GM18519 (cell line): ENCODE data around the gene APOBEC3G.
"Not testable (repeated sequence)": the region's sequence is repeated elsewhere in the genome, so short reads cannot be mapped to it uniquely, and the experiment has no call there.

Experiments
- ATAC-seq: cut with Tn5 transposase; IDR thresholded peaks from one replicate; pipeline ENCODE4 v1.9.1; 2021; ENCODE audit warnings: mild to moderate bottlenecking, moderate library complexity; ENCODE audit not compliant: unreplicated experiment, low FRiP score

APOBEC3G gene

DNA sequence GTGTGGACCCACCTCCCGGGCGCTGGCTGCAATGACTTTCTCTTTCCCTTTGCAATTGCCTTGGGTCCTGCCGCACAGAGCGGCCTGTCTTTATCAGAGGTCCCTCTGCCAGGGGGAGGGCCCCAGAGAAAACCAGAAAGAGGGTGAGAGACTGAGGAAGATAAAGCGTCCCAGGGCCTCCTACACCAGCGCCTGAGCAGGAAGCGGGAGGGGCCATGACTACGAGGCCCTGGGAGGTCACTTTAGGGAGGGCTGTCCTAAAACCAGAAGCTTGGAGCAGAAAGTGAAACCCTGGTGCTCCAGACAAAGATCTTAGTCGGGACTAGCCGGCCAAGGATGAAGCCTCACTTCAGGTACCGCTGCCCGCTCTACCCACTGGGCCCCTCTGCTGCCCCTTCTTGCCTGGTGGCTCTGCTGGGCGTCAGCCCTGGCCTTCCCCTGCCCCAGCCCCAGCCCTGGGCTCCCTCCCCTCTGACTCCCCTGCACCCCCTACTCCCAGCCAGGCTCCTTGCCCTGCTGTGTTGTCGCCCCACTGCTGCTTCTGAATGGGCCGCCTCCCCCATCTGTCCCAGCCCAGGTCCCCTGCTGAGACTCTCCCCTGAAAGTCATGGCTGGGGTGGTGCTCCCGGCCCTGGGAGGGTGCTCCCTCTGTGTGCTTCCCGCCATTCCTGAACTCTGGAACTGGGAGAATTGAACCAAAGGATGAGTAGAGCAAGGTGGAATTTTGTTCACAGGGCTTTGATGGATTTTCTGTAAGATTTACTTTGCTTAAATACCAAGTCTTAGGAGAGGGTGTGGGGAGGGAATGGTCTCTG, at the start of gene APOBEC3G:
Gene APOBEC3G, plus strand, starts transcription at position 250 of the 815 bp plus-strand sequence. Its CDS starts 87 bp downstream, at position 337.
- peak; percentile 58 for ATAC-seq

DNA sequence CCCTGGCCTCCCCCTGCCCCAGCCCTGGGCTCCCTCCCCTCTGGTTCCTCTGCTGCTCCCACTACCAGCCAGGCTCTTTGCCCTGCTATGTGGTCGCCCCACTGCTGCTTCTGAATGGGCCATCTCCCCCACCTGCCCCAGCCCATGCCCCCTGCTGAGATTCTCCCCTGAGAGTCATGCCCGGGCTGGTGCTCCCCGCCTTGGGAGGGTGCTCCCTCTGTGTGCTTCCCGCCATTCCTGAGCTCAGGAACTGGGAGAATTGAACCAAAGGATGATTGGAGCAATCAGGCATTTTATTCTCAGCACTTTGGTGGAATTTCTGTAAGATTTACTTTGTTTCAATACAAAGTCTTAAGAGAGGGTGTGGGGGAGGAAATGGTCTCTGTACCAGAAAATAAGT, 49.4 kb upstream of the APOBEC3G start:
- no peak for ATAC-seq

DNA sequence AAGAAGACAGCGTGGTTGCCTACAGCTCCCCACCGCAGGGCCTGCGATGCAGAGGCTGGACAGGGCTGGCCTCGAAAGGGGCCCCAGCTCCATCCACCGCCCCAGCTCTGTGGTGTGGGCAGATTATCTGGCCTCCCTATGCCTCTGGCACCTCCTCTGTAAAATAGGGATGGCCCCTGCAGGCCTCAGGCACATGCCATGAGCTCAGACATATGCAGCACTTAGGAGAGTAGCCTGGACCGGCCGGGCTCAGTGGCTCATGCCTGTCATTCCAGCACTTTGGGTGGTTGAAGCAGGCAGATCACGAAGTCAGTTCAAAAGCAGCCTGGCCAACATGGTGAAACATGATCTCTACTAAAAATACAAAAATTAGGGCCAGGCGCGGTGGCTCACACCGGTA, 48.8 kb upstream of the APOBEC3G start:
- no peak for ATAC-seq

DNA sequence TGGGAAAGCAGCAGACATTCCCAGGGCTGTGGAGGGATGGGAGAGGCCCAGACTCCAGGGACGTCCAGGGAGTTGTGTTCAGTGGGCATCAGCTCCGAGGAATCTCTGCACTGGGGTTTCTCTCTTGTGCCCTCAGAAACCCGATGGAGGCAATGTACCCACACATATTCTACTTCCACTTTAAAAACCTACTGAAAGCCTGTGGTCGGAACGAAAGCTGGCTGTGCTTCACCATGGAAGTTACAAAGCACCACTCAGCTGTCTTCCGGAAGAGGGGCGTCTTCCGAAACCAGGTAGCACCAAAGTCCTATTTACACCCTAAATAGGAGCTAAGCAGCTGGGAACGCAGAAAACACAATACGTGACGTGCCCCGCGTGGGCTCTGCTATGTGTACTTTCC, 47.8 kb upstream of the APOBEC3G start:
- ATAC-seq, result no peak

DNA sequence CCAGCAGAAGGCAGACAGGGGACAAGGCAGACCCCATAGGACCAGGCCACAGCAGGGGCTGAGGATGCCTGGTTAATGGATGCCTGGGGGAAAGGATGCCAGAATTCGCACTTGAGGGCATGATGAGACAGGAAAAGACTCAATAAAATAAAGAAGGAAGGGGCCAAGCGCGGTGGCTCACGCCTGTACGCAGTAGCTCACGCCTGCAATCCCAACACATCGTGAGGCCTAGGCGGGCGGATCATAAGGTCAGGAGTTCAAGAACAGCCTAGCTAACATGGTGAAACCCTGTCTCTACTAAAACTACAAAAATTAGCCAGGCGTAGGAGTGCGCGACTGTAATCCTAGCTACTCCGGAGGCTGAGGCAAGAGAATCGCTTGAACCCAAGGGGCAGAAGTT, 46.4 kb upstream of the APOBEC3G start:
- no peak for ATAC-seq

DNA sequence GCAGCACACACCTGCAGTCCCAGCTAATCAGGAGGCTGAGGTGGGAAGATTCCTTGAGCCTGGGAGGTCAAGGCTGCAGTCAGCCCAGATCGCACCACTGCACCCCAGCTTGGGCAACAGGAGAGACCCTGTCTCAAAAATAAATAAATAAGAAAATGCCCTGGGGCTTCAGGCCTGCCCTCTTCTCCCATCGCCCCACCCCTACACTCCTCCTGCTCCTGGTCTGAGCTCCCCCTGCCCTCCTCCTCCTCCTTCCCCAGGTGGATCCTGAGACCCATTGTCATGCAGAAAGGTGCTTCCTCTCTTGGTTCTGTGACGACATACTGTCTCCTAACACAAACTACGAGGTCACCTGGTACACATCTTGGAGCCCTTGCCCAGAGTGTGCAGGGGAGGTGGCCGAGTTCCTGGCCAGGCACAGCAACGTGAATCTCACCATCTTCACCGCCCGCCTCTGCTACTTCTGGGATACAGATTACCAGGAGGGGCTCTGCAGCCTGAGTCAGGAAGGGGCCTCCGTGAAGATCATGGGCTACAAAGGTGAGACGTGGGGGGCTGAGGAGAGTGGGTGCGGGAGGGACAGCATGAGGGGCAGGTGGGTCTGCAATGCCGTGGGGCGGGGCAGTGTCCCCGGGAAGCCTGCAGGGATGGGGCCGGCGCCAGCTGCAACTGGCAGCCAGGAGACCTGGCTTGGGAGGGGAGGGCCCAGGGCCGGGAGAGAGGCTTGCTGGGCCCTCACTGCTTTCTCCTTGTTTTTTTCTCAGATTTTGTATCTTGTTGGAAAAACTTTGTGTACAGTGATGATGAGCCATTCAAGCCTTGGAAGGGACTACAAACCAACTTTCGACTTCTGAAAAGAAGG, 45.4 kb upstream of the APOBEC3G start:
- not testable (repeated sequence) for ATAC-seq

GRCh38 chr22:39037071-39037470, 40.0 kb upstream of the APOBEC3G start:
- not testable (repeated sequence) for ATAC-seq

- no peak for ATAC-seq
These were observed 37.6 kb upstream of the APOBEC3G start for GRCh38 chr22:39039306-39040126.

- ATAC-seq, result not testable (repeated sequence)
These were observed 36.9 kb upstream of the APOBEC3G start for GRCh38 chr22:39040155-39040537.

- ATAC-seq, result peak; percentile 69
These were observed 36.4 kb upstream of the APOBEC3G start, which contains the start of gene APOBEC3F for GRCh38 chr22:39040538-39041296. Gene APOBEC3F (plus strand): TSS chr22:39040864. CDS start chr22:39040961, 97 bp downstream.

GRCh38 chr22:39041908-39042307, 35.2 kb upstream of the APOBEC3G start:
- ATAC-seq, result no peak

GRCh38 chr22:39043063-39043462, 34.0 kb upstream of the APOBEC3G start:
- ATAC-seq, result not testable (repeated sequence)

GRCh38 chr22:39045136-39045535, 31.9 kb upstream of the APOBEC3G start:
- ATAC-seq, result not testable (repeated sequence)

- not testable (repeated sequence) for ATAC-seq
These were observed 27.6 kb upstream of the APOBEC3G start for GRCh38 chr22:39049486-39049885.

DNA sequence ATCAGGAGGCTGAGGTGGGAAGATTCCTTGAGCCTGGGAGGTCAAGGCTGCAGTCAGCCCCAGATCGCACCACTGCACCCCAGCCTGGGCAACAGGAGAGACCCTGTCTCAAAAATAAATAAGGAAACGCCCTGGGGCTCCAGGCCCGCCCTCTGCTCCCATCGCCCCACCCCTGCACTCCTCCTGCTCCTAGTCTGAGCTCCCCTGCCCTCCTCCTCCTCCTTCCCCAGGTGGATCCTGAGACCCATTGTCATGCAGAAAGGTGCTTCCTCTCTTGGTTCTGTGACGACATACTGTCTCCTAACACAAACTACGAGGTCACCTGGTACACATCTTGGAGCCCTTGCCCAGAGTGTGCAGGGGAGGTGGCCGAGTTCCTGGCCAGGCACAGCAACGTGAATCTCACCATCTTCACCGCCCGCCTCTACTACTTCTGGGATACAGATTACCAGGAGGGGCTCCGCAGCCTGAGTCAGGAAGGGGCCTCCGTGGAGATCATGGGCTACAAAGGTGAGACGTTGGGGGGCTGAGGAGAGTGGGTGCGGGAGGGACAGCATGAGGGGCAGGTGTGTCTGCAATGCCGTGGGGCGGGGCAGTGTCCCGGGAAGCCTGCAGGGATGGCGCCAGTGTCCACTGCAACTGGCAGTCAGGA, 25.1 kb upstream of the APOBEC3G start:
- not testable (repeated sequence) for ATAC-seq

DNA sequence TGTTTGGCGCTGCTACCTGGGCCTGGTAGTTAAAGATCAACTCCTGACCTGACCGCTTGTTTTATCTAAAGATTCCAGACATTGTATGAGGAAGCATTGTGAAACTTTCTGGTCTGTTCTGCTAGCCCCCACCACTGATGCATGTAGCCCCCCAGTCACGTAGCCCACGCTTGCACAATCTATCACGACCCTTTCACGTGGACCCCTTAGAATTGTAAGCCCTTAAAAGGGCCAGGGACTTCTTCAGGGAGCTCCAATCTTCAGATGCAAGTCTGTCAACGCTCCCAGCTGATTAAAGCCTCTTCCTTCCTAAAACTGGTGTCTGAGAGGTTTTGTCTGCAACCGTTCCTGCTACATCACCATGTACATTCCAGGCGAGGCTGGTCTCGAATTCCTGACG, 21.4 kb upstream of the APOBEC3G start:
- no peak for ATAC-seq

GRCh38 chr22:39061290-39061689, 15.8 kb upstream of the APOBEC3G start:
- not testable (repeated sequence) for ATAC-seq

- not testable (repeated sequence) for ATAC-seq
These were observed 15.1 kb upstream of the APOBEC3G start for GRCh38 chr22:39061951-39062350.

GRCh38 chr22:39063904-39064303, 13.2 kb upstream of the APOBEC3G start:
- ATAC-seq, result not testable (repeated sequence)
